GM12891 (cell line): ENCODE results near the gene BABAM2.

Experiments used
- DNase-seq: peaks from one replicate; pipeline ENCODE4 v3.0.0; 2011; ENCODE audit warnings: low spot score; ENCODE audit not compliant: insufficient read length
- FAIRE-seq: peaks from 2 replicates; lab custom pipeline; 2011; peaks lifted over from hg19 to GRCh38; lab: Jason Lieb, UNC
- PAX5 ChIP-seq: IDR thresholded peaks from 2 replicates; pipeline ENCODE4 v1.6.1; 2011; ENCODE audit warnings: low read length, moderate library complexity, mild to moderate bottlenecking; ENCODE audit not compliant: insufficient read depth, severe bottlenecking
- POLR2A ChIP-seq: IDR thresholded peaks from 2 replicates; pipeline ENCODE4 v1.6.1; 2011; ENCODE audit warnings: low read depth, low read length, control low read depth
- POLR2AphosphoS5 ChIP-seq: IDR thresholded peaks from 2 replicates; pipeline ENCODE4 v1.6.1; 2011; ENCODE audit warnings: low read depth, low read length, control low read depth
- POU2F2 ChIP-seq: IDR thresholded peaks from 2 replicates; pipeline ENCODE4 v1.6.1; 2011; ENCODE audit warnings: low read depth, mild to moderate bottlenecking, control low read depth, low read length, moderate library complexity
- SPI1 ChIP-seq: IDR thresholded peaks from 2 replicates; pipeline ENCODE4 v1.6.1; 2011; ENCODE audit warnings: low read depth, low read length, control low read depth
- TAF1 ChIP-seq: IDR thresholded peaks from 2 replicates; pipeline ENCODE4 v1.6.1; 2011; ENCODE audit warnings: low read depth, low read length, control low read depth

The BABAM2 gene

DNA sequence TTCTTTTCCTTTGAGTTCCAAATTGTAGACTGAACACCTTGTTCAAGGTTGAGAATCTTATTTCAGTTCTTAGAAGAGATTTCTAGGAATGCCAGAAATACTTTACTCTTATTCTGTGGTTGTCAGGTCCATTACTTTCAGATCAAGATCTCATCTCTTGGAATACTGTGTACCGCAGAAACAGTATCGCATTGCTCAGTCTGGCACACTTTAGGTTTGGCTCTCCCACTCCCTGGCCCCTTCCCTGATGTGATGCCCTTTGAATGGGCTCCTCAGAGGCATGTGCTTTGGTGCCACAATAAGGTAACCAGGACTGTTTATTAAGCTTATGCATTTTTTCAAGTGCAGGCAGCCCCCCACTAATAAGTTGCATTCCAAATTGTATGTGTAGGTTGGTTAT is 257.5 kb downstream of the BABAM2 start:
- FAIRE-seq (no peak), DNase-seq (no peak)
- no peak for TF ChIP-seq TAF1
- no peak for TF ChIP-seq POLR2A
- TF ChIP-seq SPI1: no peak

DNA sequence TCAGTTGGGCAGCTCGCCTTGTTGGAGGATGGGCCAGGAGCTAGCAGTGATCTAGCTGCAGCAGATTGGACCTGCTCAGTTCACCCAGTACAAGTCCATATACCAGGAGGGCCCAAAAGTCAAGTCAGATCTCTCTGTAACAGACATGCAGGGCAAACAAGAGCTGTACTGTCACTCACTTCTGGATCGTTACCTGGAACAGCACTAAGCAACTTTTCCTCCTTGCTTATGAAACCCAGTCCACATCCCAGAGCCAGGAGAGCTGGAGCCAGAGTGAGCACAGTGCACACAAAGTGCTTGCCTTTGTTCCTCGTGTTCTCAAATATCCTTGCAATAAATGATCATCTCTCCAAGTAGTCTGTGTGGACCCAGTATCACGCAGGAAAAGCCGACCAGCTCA is 258.0 kb downstream of the BABAM2 start:
- DNase-seq (no peak), FAIRE-seq (no peak)
- no peak for TF ChIP-seq SPI1
- TF ChIP-seq POLR2AphosphoS5: no peak
- no peak for TF ChIP-seq TAF1
- no peak for TF ChIP-seq POLR2A
- no peak for TF ChIP-seq POU2F2
- no peak for TF ChIP-seq PAX5

DNA sequence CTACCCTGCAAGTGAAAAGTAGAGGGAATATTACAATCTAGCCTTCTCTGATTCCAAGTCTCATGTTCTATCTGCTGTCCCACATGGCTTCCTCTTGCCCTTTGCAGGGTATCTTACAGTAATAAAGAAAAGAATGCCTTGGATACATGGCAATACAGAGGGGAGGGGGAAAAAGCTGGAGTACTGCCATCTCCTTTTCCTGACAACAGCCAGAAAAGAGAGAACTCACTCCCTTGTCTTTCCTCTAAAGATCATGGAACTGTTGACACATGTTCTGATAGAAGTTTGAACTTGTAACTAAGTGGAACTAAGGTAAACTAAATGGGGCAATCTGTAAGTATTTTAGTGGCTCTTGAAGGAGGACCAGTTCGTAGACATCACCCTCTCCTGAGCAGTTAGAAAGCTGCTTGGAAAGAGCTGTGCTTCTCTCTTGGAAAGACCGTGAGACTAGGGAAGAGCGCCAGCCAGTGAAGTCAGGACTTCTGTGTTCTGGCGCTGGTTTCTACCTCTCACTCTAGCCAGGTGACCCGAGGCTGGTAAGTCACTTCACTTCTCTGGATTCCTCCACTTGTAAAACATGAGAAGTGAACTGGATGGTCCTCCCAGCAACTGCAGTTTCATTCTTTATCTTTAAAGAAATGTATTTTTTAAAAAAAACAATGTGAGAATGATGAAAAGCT is 259.8 kb downstream of the BABAM2 start:
- no peak for DNase-seq
- FAIRE-seq: no peak
- TF ChIP-seq POLR2A (no peak), SPI1 (no peak), PAX5 (no peak), POLR2AphosphoS5 (no peak), POU2F2 (no peak), TAF1 (no peak)

DNA sequence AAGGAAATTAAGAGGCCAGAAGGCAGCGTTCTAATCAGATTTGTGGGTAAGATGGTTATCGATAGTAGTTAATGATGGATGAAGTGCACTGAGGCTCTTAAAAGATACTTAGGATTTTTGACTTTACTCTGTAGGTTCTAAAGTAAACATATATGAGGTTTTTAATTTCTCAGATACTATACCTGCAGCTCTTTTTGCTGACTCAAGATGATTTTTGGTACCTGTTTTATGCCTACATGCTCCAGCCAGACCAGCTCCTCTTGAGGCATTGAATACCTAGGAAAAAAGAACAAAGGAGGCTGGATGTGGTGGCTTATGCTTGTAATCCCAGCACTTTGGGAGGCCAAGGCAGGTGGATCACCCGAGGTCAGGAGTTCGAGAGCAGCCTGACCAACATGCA is 260.5 kb downstream of the BABAM2 start:
- DNase-seq (no peak), FAIRE-seq (no peak)
- TF ChIP-seq PAX5: no peak

DNA sequence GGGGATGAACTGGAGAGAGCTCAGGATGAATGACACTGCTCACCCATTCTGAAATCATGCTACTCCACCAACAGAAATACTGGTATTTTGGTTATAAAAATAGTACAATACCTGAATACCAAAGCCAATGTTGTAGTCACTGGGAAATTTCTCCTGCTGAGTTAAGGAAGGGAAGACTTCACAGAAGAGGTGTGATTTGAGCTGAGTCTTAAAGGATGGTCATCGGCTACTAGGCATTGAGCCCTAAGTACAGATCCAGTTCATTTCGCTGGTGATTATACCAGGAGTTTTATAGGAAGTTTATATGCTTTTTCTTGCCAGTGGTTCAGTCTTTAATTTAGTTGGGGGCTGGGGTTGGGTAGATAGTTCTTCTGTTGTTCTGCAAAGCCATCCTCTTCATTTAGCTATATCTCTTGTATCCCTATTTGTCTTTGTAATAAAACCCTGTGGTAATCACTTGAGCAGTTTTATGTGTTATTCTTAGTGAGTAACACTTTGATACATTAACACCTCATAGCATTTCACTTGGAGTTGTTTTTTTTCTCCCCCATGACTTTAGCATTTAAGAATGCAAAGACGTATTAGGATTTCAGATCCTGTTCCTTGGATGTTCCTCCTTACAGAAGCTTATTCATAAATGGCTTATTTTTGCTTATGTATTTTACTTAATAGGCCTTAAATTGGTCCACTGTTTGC is 262.2 kb downstream of the BABAM2 start:
- no peak for TF ChIP-seq SPI1
- FAIRE-seq (no peak), DNase-seq (no peak)

DNA sequence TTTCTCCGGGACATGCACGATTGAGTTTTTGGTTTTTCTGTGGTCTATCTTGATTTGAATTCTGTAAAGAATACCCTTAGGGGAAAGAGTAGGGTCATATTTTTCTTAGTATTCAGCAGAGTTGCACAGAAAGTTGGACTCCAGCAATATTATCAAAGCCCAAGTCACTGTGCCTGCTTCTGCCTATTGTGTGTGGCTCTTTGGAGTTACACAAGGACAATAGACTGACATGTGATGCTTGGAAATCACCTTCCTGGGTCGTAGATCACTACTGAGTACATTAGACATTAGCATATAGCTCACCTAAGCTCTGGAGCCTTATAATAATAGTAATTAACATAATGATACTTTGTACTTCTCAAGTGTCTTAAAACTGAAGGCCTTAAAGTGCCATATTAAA is 263.3 kb downstream of the BABAM2 start:
- DNase-seq: no peak
- TF ChIP-seq POU2F2 (no peak), POLR2AphosphoS5 (no peak), SPI1 (no peak), TAF1 (no peak), PAX5 (no peak), POLR2A (no peak)
- FAIRE-seq: no peak

DNA sequence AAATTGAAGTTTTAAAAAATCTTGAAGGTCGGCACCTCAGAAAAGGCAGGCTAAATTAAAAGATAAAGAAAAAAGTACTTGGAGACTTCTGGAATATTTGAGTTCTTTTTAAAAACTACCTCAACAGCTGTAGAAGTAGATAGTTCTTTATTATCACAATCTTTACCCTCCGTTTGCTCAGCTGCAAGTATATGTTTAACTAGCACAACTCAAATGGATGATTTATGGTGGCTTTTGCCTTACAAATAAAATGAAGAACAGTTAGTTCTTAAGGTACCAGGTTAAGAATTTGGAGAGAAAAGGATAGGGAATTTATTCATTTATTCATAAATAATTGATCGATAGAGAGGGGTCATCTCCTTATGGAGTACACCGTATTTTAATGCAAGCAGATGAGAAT is 264.6 kb downstream of the BABAM2 start:
- no peak for FAIRE-seq
- DNase-seq: no peak
- TF ChIP-seq SPI1 (no peak), POLR2AphosphoS5 (no peak), POU2F2 (no peak), TAF1 (no peak), PAX5 (no peak), POLR2A (no peak)

DNA sequence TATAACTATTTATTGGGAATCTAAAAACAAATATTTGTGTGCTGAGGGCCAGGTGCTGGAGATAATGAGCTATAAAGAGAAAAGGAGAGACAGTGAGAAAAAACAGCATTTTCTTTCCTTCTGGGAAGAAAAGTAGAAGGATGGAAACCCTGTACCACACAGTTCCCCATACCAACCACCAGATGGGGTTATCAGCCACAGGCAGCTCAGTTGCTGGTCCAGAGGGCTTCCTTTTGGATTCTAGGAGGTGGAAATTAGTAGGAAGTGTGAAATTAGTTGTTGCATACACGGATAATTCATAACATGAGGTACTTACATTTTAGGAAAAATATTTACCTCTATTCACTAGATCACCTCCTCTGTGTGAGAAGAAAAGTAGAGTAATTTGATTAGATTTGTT is 265.1 kb downstream of the BABAM2 start:
- no peak for FAIRE-seq
- no peak for TF ChIP-seq SPI1
- TF ChIP-seq POLR2A: no peak
- no peak for DNase-seq

DNA sequence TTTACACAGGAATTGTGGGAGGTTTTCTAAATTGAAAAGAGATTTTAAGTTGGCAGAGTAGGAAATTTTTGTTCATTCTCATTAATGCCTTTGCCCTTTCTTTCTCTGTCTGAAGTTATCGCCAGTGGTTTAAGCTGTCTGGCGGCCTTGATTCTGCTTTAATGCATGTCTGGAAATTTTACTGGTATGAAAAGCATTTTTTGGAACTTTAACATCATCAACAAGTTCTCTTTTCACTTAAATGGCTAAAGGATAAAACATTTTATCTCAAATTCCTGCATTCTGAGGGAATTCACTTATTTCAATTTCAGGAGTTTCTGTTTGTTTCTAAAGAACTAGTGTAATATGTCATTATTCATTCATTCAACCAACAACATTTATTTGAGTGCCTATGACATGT is 268.3 kb downstream of the BABAM2 start:
- no peak for TF ChIP-seq TAF1
- DNase-seq: no peak
- FAIRE-seq: no peak

DNA sequence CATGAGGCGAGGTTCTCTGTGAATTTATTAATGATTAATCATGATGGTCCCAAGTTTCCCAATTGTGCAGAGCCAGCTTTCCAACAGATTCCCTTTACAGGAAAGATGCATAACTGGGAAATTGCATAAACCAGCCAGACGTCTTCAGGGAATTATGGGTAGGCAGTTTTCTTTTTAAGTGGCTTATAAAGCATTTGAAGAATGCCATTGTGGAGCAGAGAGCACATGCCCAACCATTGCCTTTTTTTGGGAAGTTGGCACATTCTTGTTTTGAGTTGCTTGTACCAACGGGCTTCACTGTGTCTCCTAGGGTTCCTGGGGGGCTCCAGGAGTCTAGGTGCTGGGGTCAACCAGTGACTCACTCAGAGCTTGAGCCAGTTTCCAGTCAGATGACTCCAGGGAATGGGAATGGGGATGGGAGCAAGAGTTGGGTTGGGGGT is 270.5 kb downstream of the BABAM2 start:
- no peak for FAIRE-seq
- DNase-seq: no peak
- no peak for TF ChIP-seq POU2F2
- TF ChIP-seq TAF1: no peak
- no peak for TF ChIP-seq PAX5
- TF ChIP-seq POLR2AphosphoS5: no peak
- no peak for TF ChIP-seq POLR2A
- TF ChIP-seq SPI1: no peak
